Esophagus muscularis mucosa (tissue), 4 donors: ENCODE measurements around the gene RDX. TPM values are rescaled to one million over a fixed set of nuclear protein-coding genes. Genes with fewer than 3 reads are reported as not detected.

Source experiments
- DNase-seq: peaks from one replicate; pipeline ENCODE4 v3.0.0-alpha.2; 2017; ENCODE audit errors: extremely low spot score
- H3K27ac ChIP-seq, 4 donors: fragments of 200-600 bp; sonication (generic); replicated peaks in 1 of 4; 1 replicate in 3 of 4; 2 replicates in 1 of 4; pipeline ENCODE4 v1.5.1; 2016 to 2019; ENCODE audit warnings: mild to moderate bottlenecking in 1 of 4
- H3K27me3 ChIP-seq, 4 donors: fragments of 200-600 bp; sonication (generic); one replicate each; pipeline versions ENCODE4 v1.5.1 to v1.6.0; 2016 to 2019
- H3K36me3 ChIP-seq, 4 donors: fragments of 200-600 bp; sonication (generic); one replicate each; pipeline ENCODE4 v1.5.1; 2016 to 2019
- H3K4me1 ChIP-seq, 4 donors: fragments of 200-600 bp; sonication (generic); one replicate each; pipeline ENCODE4 v1.5.1; 2016 to 2019
- H3K4me3 ChIP-seq, 4 donors: fragments of 200-600 bp; sonication (generic); 1 replicate in 2 of 4; 2 replicates in 2 of 4; pipeline ENCODE4 v1.5.1; 2016 to 2019; ENCODE audit warnings: mild to moderate bottlenecking in 4 of 4, moderate library complexity in 1 of 4
- H3K9me3 ChIP-seq, 4 donors: fragments of 200-600 bp; sonication (generic); 1 replicate in 3 of 4; 2 replicates in 1 of 4; pipeline ENCODE4 v1.5.1; 2016 to 2019
- EP300 ChIP-seq: sonication (generic); formaldehyde crosslinking; IDR thresholded peaks from one replicate; pipeline ENCODE4 v1.6.1; 2017; ENCODE audit warnings: antibody characterized with exemption
- POLR2A ChIP-seq: fragments of 450-650 bp; IDR thresholded peaks from one replicate; pipeline ENCODE4 v1.6.1; 2017; ENCODE audit warnings: antibody characterized with exemption, moderate library complexity, mild to moderate bottlenecking, low read depth
- POLR2AphosphoS5 ChIP-seq, 2 donors: sonication (generic); formaldehyde crosslinking; IDR thresholded peaks; one replicate each; pipeline ENCODE4 v1.6.1; 2017; ENCODE audit warnings: antibody characterized with exemption in 2 of 2
- WGBS: methylation state at CpG from one replicate; pipeline ENCODE4 v1.1.5; 2018; 5-methylcytosine and 5-hydroxymethylcytosine counted together
- intact Hi-C: fragments of 100-400 bp; cut with DNase I; formaldehyde crosslinking; loops from one replicate; pipeline ENCODE4 v1.15.1; 2023
- total RNA-seq, 4 donors: library from RNA; depleted of rRNA; stranded (reverse); fragments of >200 nt; gene quantifications; one replicate each; pipeline versions ENCODE4 v1.1.0 to v1.2.1, GENCODE V29; 2016
- TF ChIP-seq, protein P1 (sequence below), 3 experiments: fragments of 200-600 bp in 2 of 3; fragments of 450-650 bp in 1 of 3; sonication (generic) in 2 of 3; IDR thresholded peaks; one replicate each; pipeline ENCODE4 v1.5.1; 2017 to 2019; ENCODE audit warnings: antibody characterized with exemption in 3 of 3, mild to moderate bottlenecking in 2 of 3, moderate library complexity in 1 of 3

The RDX gene
- total RNA-seq, 4 donors from 2014 or later = 86.6 to 105 (median 90.4) TPM

DNA sequence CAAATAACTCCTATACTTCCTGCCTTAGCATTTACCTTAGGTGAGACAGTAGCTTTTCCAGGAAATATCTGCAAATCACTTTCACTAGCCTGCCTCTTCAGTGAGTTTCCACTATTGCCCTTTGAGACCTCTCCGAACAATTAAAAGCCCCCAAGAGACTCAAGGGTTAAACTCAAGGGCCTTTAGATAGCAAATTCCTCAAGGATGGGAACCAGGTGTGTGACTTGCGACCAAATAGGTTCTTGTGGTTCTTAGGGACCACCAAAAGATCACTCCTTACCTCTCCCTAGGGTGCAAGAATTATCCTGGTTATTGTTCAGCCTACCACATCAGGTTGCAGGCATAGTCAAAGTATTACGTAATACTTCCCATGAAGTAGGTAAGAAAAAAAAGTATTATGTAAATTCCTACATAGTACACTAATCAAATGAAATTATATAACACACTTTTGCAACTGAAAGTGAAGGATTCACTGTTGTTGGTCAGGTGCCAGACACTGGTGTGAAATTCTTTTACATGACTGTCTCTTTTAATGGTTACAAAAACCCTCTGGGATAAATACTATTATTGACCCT lies 1.4 kb upstream of the RDX start:
- Histone ChIP-seq H3K36me3 (no peaks in the 10 kb centered on the region), H3K27ac (peak overlapping the region in 1 of 4 donors; percentile 96), H3K4me1 (peaks cover 33 to 43% (median 37%) of the 10 kb centered on the region in 4 donors), H3K4me3 (no peak overlapping the region), H3K9me3 (no peaks in the 10 kb centered on the region), H3K27me3 (no peaks in the 10 kb centered on the region)
- no peak for TF ChIP-seq EP300
- TF ChIP-seq POLR2A = no peak
- TF ChIP-seq, protein P1, sequence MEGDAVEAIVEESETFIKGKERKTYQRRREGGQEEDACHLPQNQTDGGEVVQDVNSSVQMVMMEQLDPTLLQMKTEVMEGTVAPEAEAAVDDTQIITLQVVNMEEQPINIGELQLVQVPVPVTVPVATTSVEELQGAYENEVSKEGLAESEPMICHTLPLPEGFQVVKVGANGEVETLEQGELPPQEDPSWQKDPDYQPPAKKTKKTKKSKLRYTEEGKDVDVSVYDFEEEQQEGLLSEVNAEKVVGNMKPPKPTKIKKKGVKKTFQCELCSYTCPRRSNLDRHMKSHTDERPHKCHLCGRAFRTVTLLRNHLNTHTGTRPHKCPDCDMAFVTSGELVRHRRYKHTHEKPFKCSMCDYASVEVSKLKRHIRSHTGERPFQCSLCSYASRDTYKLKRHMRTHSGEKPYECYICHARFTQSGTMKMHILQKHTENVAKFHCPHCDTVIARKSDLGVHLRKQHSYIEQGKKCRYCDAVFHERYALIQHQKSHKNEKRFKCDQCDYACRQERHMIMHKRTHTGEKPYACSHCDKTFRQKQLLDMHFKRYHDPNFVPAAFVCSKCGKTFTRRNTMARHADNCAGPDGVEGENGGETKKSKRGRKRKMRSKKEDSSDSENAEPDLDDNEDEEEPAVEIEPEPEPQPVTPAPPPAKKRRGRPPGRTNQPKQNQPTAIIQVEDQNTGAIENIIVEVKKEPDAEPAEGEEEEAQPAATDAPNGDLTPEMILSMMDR (IDR thresholded peaks at IDR 0.05) = no peak
- no peak for TF ChIP-seq POLR2AphosphoS5 (IDR thresholded peaks at IDR 0.05)
- DNase-seq = no peak
- WGBS = 90% methylated on average over 3 of the region's 3 CpGs
- intact Hi-C loops = loop anchor here (2.0 to 5.0 kb wide), 2 partner anchors 79 to 131 kb away; partner anchors contain the start of gene FDX1

DNA sequence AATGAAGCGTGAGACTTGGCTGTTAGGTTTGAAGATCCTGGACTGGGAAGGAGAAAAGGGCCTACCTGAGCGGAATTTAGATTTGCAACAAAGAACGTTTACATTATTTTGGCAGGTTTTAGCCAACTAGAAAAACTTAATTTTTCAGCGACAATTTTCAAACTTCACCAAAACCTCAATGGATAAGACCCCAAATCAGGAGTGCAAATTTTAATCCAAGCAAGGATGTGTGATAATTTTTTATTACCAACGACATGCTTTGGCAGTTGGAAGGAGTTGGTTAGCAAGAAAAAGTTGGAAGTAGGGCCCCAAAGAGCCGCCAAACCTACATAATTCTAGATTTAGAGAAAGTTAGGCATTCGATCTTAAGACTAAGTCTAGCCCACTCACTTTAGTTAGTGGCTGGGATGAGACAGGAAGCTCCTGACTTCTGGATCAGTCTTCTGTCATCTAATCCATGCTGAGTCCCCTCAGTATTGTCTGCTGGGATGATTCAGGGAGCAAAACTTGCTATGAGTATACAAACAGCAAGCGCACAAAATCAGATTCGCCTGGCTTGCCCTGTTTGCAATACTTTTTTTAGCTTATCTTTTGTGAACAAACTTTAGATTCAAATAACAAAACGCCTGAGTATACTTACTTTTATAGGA lies 787 bp upstream of the RDX start:
- Histone ChIP-seq H3K4me1 (peaks cover 39 to 49% (median 43%) of the 10 kb centered on the region in 4 donors), H3K36me3 (no peaks in the 10 kb centered on the region), H3K27me3 (no peaks in the 10 kb centered on the region), H3K9me3 (no peaks in the 10 kb centered on the region), H3K27ac (peak overlapping the region; percentile 96 to 99 (median 98)), H3K4me3 (peak overlapping the region; percentile 88 to 97 (median 94))
- intact Hi-C loops = loop anchor here (2.0 to 5.0 kb wide), 2 partner anchors 80 to 132 kb away; partner anchors contain the start of gene FDX1
- 45% methylated on average over 10 of the region's 10 CpGs for WGBS
- TF ChIP-seq POLR2AphosphoS5 (IDR thresholded peaks at IDR 0.05) = peak in 1 of 2 donors; percentile 7
- TF ChIP-seq, protein P1 (IDR thresholded peaks at IDR 0.05) = no peak
- no peak for DNase-seq

GRCh38 chr11:110295531-110296225 lies 736 bp downstream of the RDX start:
- H3K36me3 ChIP-seq = no peaks in the 10 kb centered on the region
- no peaks in the 10 kb centered on the region for H3K27me3 ChIP-seq
- WGBS = 0% methylated on average over 8 of the region's 39 CpGs
- peak; percentile 12 to 33 for TF ChIP-seq POLR2AphosphoS5 (IDR thresholded peaks at IDR 0.05)
- TF ChIP-seq, protein P1 (IDR thresholded peaks at IDR 0.05) = no peak
- H3K9me3 ChIP-seq = no peaks in the 10 kb centered on the region
- peak overlapping the region; percentile 96 to 99 (median 98) for H3K27ac ChIP-seq
- H3K4me3 ChIP-seq = peak overlapping the region; percentile 88 to 97 (median 94)
- H3K4me1 ChIP-seq = peaks cover 46 to 63% (median 58%) of the 10 kb centered on the region in 4 donors
- no peak for DNase-seq
- intact Hi-C loops = loop anchor here (2.0 to 5.0 kb wide), 2 partner anchors 82 to 133 kb away; partner anchors contain the start of gene FDX1

GRCh38 chr11:110295086-110295485 lies 1.3 kb downstream of the RDX start:
- Histone ChIP-seq H3K27ac (peak overlapping the region; percentile 96 to 99 (median 98)), H3K4me1 (peaks cover 46 to 66% (median 60%) of the 10 kb centered on the region in 4 donors), H3K9me3 (no peaks in the 10 kb centered on the region), H3K4me3 (peak overlapping the region; percentile 88 to 97 (median 94)), H3K36me3 (no peaks in the 10 kb centered on the region), H3K27me3 (no peaks in the 10 kb centered on the region)
- DNase-seq = no peak
- intact Hi-C loops = loop anchor here (5.0 kb wide), 1 partner anchor 82 kb away; no protein-coding TSS in a partner anchor
- no peak for TF ChIP-seq EP300
- TF ChIP-seq, protein P1 (IDR thresholded peaks at IDR 0.05) = no peak
- WGBS = 4% methylated on average over 4 of the region's 4 CpGs
